ENCODE results near the gene PRSS21.

Gene PRSS21

GRCh38 chr16:2809149-2809760 is 7.8 kb upstream of the PRSS21 start:
- H3K9ac ChIP-seq = no peak overlapping the region
- no peak overlapping the region for H3K4me3 ChIP-seq
- no peak for TF ChIP-seq Cebpa-rat (IDR thresholded peaks at IDR 0.05)
- no peak overlapping the region for H3K27ac ChIP-seq
- H3K4me2 ChIP-seq = no peak overlapping the region
- no peaks in the 10 kb centered on the region; a peak in 1 of 22 replicates for H3K36me3 ChIP-seq
- no peaks in the 10 kb centered on the region for H4K20me1 ChIP-seq
- peaks cover 4 to 15% (median 8%) of the 10 kb centered on the region in 11 experiments for H3K9me3 ChIP-seq (replicated peaks in 1 of 11)
- peaks cover 0 to 16% (median 11%) of the 10 kb centered on the region in 10 experiments; a peak in 15 of 20 replicates for H3K4me1 ChIP-seq
- H3K27me3 ChIP-seq = no peaks in the 10 kb centered on the region

- Histone ChIP-seq H4K20me1 (no peaks in the 10 kb centered on the region), H3K9ac (no peak overlapping the region), H3K36me3 (no peaks in the 10 kb centered on the region), H3K27me3 (no peaks in the 10 kb centered on the region), H3K9me3 (replicated peaks in 1 of 11) (peaks cover 0 to 4% (median 0%) of the 10 kb centered on the region in 11 experiments; a peak in 2 of 22 replicates), H3K4me3 (no peak overlapping the region), H3K4me1 (peaks cover 0 to 25% (median 18%) of the 10 kb centered on the region in 10 experiments; a peak in 15 of 20 replicates), H3K4me2 (no peak overlapping the region), H3K27ac (no peak overlapping the region)
- no peak for TF ChIP-seq Cebpa-rat (IDR thresholded peaks at IDR 0.05)
Measured at GRCh38 chr16:2810651-2811050, 6.4 kb upstream of the PRSS21 start.

- Histone ChIP-seq H3K27ac (peak overlapping the region in 3 of 11 experiments; percentile 4 to 15 (median 8); a peak in 2 of 22 replicates), H3K27me3 (no peaks in the 10 kb centered on the region), H3K9ac (0 out of 22 replicates have a peak overlapping the region, but pooled peaks of 4 of the 11 experiments have one; percentile 1 to 37 (median 15)), H3K4me3 (no peak overlapping the region), H3K36me3 (no peaks in the 10 kb centered on the region), H4K20me1 (no peaks in the 10 kb centered on the region), H3K9me3 (replicated peaks in 1 of 11) (no peaks in the 10 kb centered on the region), H3K4me1 (peaks cover 8 to 36% (median 29%) of the 10 kb centered on the region in 10 experiments), H3K4me2 (peak overlapping the region in 10 of 11 experiments; percentile 9 to 65 (median 39); a peak in 18 of 22 replicates)
- no peak for TF ChIP-seq Cebpa-rat (IDR thresholded peaks at IDR 0.05)
Measured at GRCh38 chr16:2811703-2812471, 5.2 kb upstream of the PRSS21 start.

GRCh38 chr16:2813771-2814221 is 3.2 kb upstream of the PRSS21 start:
- Histone ChIP-seq H3K9ac (no peak overlapping the region), H3K4me3 (no peak overlapping the region), H3K36me3 (no peaks in the 10 kb centered on the region), H3K9me3 (replicated peaks in 1 of 11) (no peaks in the 10 kb centered on the region), H4K20me1 (no peaks in the 10 kb centered on the region), H3K27me3 (no peaks in the 10 kb centered on the region), H3K27ac (no peak overlapping the region), H3K4me2 (0 out of 22 replicates have a peak overlapping the region, but pooled peaks of 1 of the 11 experiments have one; percentile 20), H3K4me1 (peaks cover 8 to 42% (median 30%) of the 10 kb centered on the region in 10 experiments)
- no peak for TF ChIP-seq Cebpa-rat (IDR thresholded peaks at IDR 0.05)

GRCh38 chr16:2814551-2815298 is 2.3 kb upstream of the PRSS21 start:
- Histone ChIP-seq H3K9me3 (replicated peaks in 1 of 11) (no peaks in the 10 kb centered on the region), H3K27me3 (no peaks in the 10 kb centered on the region), H3K27ac (no peak overlapping the region), H3K9ac (peak overlapping the region in 1 of 11 experiments; percentile 35; a peak in 1 of 22 replicates), H4K20me1 (no peaks in the 10 kb centered on the region), H3K4me2 (0 out of 22 replicates have a peak overlapping the region, but pooled peaks of 3 of the 11 experiments have one; percentile 5 to 15 (median 5)), H3K36me3 (no peaks in the 10 kb centered on the region), H3K4me1 (peaks cover 8 to 42% (median 30%) of the 10 kb centered on the region in 10 experiments), H3K4me3 (no peak overlapping the region)
- no peak for TF ChIP-seq Cebpa-rat (IDR thresholded peaks at IDR 0.05)

GRCh38 chr16:2815299-2815771 is 1.7 kb upstream of the PRSS21 start:
- H3K4me3 ChIP-seq = no peak overlapping the region
- TF ChIP-seq Cebpa-rat (IDR thresholded peaks at IDR 0.05) = no peak
- H4K20me1 ChIP-seq = no peaks in the 10 kb centered on the region
- peaks cover 8 to 42% (median 30%) of the 10 kb centered on the region in 10 experiments for H3K4me1 ChIP-seq
- 0 out of 22 replicates have a peak overlapping the region, but pooled peaks of 3 of the 11 experiments have one; percentile 5 to 15 (median 5) for H3K4me2 ChIP-seq
- no peak overlapping the region for H3K27ac ChIP-seq
- no peaks in the 10 kb centered on the region for H3K9me3 ChIP-seq (replicated peaks in 1 of 11)
- peak overlapping the region in 1 of 11 experiments; percentile 35; a peak in 1 of 22 replicates for H3K9ac ChIP-seq
- no peaks in the 10 kb centered on the region for H3K27me3 ChIP-seq
- H3K36me3 ChIP-seq = no peaks in the 10 kb centered on the region

- peaks cover 8 to 31% (median 20%) of the 10 kb centered on the region in 10 experiments; a peak in 17 of 20 replicates for H3K4me1 ChIP-seq
Measured at GRCh38 chr16:2817340-2818271, 569 bp downstream of the PRSS21 start.

More at GRCh38 chr16:2817340-2818271, 569 bp downstream of the PRSS21 start:
- Histone ChIP-seq H3K27ac (peak overlapping the region in 9 of 11 experiments; percentile 48 to 69 (median 60); a peak in 17 of 22 replicates), H3K4me2 (peak overlapping the region; percentile 42 to 70 (median 62)), H3K27me3 (no peaks in the 10 kb centered on the region), H3K9me3 (replicated peaks in 1 of 11) (no peaks in the 10 kb centered on the region), H3K4me3 (peak overlapping the region; percentile 37 to 64 (median 50)), H3K9ac (peak overlapping the region; percentile 56 to 75 (median 68); a peak in 20 of 22 replicates), H3K36me3 (no peaks in the 10 kb centered on the region), H4K20me1 (no peaks in the 10 kb centered on the region; a peak in 1 of 22 replicates)
- TF ChIP-seq Cebpa-rat (IDR thresholded peaks at IDR 0.05) = no peak
